HL-60 (cell line): Measurements from ENCODE around the gene ERCC6L2.

Experiments used
- DNase-seq, 2 experiments: peaks; one replicate each; pipeline ENCODE4 v3.0.0-alpha.2; 2010 to 2020; ENCODE audit warnings: low read depth in 1 of 2, low spot score in 1 of 2
- H3K27ac ChIP-seq: fragments of 250-450 bp; sonication (Bioruptor Pico); replicated peaks from 2 replicates; pipeline ENCODE4 v1.5.1; 2020; ENCODE audit warnings: mild to moderate bottlenecking, moderate library complexity
- H3K27me3 ChIP-seq: fragments of 250-450 bp; sonication (Bioruptor Pico); 2 replicates; pipeline ENCODE4 v1.5.1; 2021; ENCODE audit warnings: mild to moderate bottlenecking, moderate library complexity; ENCODE audit not compliant: insufficient read depth, poor library complexity, severe bottlenecking
- H3K4me3 ChIP-seq: replicated peaks from 2 replicates; pipeline ENCODE4 v1.5.1; 2011; ENCODE audit warnings: mild to moderate bottlenecking, control low read depth, low read length; ENCODE audit not compliant: insufficient read depth
- GABPA ChIP-seq: IDR thresholded peaks from 2 replicates; pipeline ENCODE4 v1.6.1; 2012; ENCODE audit warnings: low read depth
- POLR2AphosphoS5 ChIP-seq: IDR thresholded peaks from 2 replicates; pipeline ENCODE4 v1.6.1; 2012; ENCODE audit warnings: low read depth
- REST ChIP-seq: IDR thresholded peaks from 2 replicates; pipeline ENCODE4 v1.6.1; 2012; ENCODE audit warnings: low read depth; ENCODE audit not compliant: insufficient replicate concordance
- SPI1 ChIP-seq: IDR thresholded peaks from 2 replicates; pipeline ENCODE4 v1.6.1; 2012; ENCODE audit warnings: low read depth, mild to moderate bottlenecking, borderline replicate concordance
- long read RNA-seq: library from polyadenylated mRNA; unstranded; transcript quantifications from one replicate; pipeline ENCODE4 v2.0.0, GENCODE V29; 2020
- TF ChIP-seq, protein P1 (sequence below): IDR thresholded peaks from one replicate; pipeline ENCODE4 v1.5.1; 2011; ENCODE audit warnings: low read length, control low read depth, inconsistent platforms; ENCODE audit not compliant: insufficient read depth

Gene ERCC6L2, protein sequence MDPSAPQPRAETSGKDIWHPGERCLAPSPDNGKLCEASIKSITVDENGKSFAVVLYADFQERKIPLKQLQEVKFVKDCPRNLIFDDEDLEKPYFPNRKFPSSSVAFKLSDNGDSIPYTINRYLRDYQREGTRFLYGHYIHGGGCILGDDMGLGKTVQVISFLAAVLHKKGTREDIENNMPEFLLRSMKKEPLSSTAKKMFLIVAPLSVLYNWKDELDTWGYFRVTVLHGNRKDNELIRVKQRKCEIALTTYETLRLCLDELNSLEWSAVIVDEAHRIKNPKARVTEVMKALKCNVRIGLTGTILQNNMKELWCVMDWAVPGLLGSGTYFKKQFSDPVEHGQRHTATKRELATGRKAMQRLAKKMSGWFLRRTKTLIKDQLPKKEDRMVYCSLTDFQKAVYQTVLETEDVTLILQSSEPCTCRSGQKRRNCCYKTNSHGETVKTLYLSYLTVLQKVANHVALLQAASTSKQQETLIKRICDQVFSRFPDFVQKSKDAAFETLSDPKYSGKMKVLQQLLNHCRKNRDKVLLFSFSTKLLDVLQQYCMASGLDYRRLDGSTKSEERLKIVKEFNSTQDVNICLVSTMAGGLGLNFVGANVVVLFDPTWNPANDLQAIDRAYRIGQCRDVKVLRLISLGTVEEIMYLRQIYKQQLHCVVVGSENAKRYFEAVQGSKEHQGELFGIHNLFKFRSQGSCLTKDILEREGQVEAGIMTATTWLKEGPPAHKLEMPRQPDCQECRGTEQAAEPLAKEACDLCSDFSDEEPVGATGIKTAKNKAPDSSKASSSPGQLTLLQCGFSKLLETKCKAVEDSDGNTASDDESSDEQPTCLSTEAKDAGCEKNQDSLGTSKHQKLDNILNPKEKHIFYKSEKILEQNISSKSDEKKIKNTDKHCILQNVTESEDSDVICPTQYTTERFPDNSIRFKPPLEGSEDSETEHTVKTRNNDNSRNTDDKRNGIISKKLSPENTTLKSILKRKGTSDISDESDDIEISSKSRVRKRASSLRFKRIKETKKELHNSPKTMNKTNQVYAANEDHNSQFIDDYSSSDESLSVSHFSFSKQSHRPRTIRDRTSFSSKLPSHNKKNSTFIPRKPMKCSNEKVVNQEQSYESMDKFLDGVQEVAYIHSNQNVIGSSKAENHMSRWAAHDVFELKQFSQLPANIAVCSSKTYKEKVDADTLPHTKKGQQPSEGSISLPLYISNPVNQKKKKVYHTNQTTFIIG (N-terminal part only)
- long read RNA-seq, full-length matches to known transcripts, result 3 of 91 reads
- long read RNA-seq, partial matches to known transcripts, result 9 of 91 reads
- long read RNA-seq, other reads (novel, unspliced or antisense), result 79 of 91 reads

- DNase-seq, result peak; percentile 96
- Histone ChIP-seq H3K27ac (no peak within 1 kb of the TSS), H3K4me3 (no peak within 1 kb of the TSS), H3K27me3 (no peaks in the 10 kb centered on the region)
- TF ChIP-seq POLR2AphosphoS5, result peak; percentile 74
- TF ChIP-seq, protein P1, sequence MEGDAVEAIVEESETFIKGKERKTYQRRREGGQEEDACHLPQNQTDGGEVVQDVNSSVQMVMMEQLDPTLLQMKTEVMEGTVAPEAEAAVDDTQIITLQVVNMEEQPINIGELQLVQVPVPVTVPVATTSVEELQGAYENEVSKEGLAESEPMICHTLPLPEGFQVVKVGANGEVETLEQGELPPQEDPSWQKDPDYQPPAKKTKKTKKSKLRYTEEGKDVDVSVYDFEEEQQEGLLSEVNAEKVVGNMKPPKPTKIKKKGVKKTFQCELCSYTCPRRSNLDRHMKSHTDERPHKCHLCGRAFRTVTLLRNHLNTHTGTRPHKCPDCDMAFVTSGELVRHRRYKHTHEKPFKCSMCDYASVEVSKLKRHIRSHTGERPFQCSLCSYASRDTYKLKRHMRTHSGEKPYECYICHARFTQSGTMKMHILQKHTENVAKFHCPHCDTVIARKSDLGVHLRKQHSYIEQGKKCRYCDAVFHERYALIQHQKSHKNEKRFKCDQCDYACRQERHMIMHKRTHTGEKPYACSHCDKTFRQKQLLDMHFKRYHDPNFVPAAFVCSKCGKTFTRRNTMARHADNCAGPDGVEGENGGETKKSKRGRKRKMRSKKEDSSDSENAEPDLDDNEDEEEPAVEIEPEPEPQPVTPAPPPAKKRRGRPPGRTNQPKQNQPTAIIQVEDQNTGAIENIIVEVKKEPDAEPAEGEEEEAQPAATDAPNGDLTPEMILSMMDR, result no peak
- peak; percentile 97 for TF ChIP-seq GABPA
- peak; percentile 76 for TF ChIP-seq REST
Observed at GRCh38 chr9:95875305-95876137, at the start of gene ERCC6L2. Gene ERCC6L2 (plus strand): TSS chr9:95875691. CDS start chr9:95876039, 348 bp downstream.

DNA sequence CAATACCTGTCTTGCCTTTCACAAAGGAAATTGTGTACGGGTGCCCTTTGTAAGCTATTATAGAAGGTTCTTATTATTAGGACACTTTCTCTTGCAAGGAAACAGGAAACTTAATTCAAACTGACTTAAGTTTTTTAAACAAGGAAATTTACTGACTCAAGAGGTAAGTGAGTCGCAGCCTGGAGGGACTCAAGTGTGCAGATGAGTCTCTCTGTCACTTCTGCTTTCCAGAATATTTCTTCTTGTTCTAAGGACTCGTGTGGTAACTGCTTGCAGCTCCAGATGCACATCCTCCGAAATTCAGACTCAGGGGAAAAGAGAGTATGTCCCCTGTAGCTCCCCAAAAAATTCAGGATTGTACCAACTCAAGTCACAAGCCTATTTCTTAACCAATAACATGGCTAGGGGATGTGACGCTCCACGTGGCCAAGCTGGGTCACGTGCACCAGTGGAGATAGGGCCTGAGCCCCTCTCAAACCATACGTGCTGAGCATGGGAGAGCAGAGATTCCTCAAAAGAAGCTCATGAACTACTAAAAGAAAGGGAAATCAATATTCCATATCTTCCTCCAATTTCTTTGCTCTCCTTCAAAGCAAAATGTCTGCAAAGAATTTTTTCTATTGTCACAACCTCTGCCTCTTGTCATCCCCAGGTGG is 49.2 kb upstream of the ERCC6L2 start:
- Histone ChIP-seq H3K27ac (no peak overlapping the region), H3K27me3 (no peaks in the 10 kb centered on the region), H3K4me3 (no peak overlapping the region)
- peak in 1 of 2 experiments; percentile 8 for DNase-seq
- TF ChIP-seq SPI1 (peak; percentile 57; the same call in 1 of the 2 replicates), GABPA (no peak)

DNA sequence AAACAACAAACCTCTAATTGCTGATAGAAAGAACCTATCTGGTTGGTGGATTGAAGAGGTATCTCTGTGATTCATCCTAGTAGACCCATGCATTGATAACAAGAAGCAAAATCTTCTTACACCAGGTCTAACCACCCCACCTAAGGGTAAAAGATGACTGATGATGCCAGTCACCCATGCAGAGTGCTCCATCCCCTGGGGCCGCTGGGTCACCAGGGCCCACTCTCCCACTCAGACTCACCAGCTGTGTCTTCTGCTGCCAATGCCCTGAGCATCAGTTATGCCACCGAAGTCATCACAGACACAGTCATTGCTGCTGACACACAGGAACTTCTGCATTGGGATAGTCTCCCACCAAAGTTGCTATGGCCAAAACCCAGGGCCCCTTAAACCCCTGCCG is 44.7 kb upstream of the ERCC6L2 start:
- Histone ChIP-seq H3K4me3 (no peak overlapping the region), H3K27ac (no peak overlapping the region), H3K27me3 (no peaks in the 10 kb centered on the region)
- TF ChIP-seq REST (no peak), GABPA (no peak), SPI1 (no peak), POLR2AphosphoS5 (no peak)
- TF ChIP-seq, protein P1, result no peak
- no peak for DNase-seq
